Neural cell (in vitro differentiated cells): ENCODE measurements around the gene RNF17. TPM values are rescaled to one million over a fixed set of nuclear protein-coding genes. Genes with fewer than 3 reads are reported as not detected.

ENCODE experiments used
- H2AFZ ChIP-seq: fragments of 200-600, 300-800 bp; sonication (generic), shearing (Covaris generic); 2 replicates; pipeline ENCODE4 v1.6.0; 2014; ENCODE audit warnings: low read depth, mild to moderate bottlenecking, antibody characterized with exemption, low read length, moderate library complexity
- H3F3A ChIP-seq: fragments of 200-600 bp; shearing (Covaris generic); 2 replicates; pipeline ENCODE4 v1.6.1; 2016; ENCODE audit warnings: mild to moderate bottlenecking, moderate library complexity, mixed read lengths, antibody characterized with exemption, low read length; ENCODE audit not compliant: insufficient read depth, poor library complexity, severe bottlenecking
- H3K27ac ChIP-seq: fragments of 200-600, 300-800 bp; sonication (generic), shearing (Covaris generic); 2 replicates; pipeline ENCODE4 v1.5.1; 2014; ENCODE audit warnings: mild to moderate bottlenecking, low read length, moderate library complexity
- H3K27me3 ChIP-seq: fragments of 300-800, 200-600 bp; sonication (generic), shearing (Covaris generic); 2 replicates; pipeline ENCODE4 v1.6.0; 2014; ENCODE audit warnings: mild to moderate bottlenecking, low read depth, low read length, moderate library complexity; ENCODE audit not compliant: insufficient read depth
- H3K36me3 ChIP-seq: fragments of 300-800, 200-600 bp; sonication (generic), shearing (Covaris generic); 2 replicates; pipeline ENCODE4 v1.5.1; 2014; ENCODE audit warnings: mild to moderate bottlenecking, antibody characterized with exemption, low read length, moderate library complexity; ENCODE audit not compliant: insufficient read depth
- H3K4me2 ChIP-seq: fragments of 300-800, 200-600 bp; sonication (generic), shearing (Covaris generic); 2 replicates; pipeline ENCODE4 v1.6.0; 2014; ENCODE audit warnings: mild to moderate bottlenecking, low read length
- H3K4me3 ChIP-seq: fragments of 300-800, 200-600 bp; sonication (generic), shearing (Covaris generic); 2 replicates; pipeline ENCODE4 v1.5.1; 2014; ENCODE audit warnings: mild to moderate bottlenecking, low read length, moderate library complexity
- H3K79me2 ChIP-seq: fragments of 200-600 bp; shearing (Covaris generic); replicated peaks from 2 replicates; pipeline ENCODE4 v1.6.0; 2014; ENCODE audit warnings: mild to moderate bottlenecking, low read length, moderate library complexity; ENCODE audit not compliant: insufficient read depth
- H3K9ac ChIP-seq: fragments of 300-800, 200-600 bp; sonication (generic), shearing (Covaris generic); 2 replicates; pipeline ENCODE4 v1.6.1; 2016; ENCODE audit warnings: mild to moderate bottlenecking, low read length, mixed read lengths
- H3K9me2 ChIP-seq: fragments of 200-600 bp; shearing (Covaris generic); 2 replicates; pipeline ENCODE4 v1.6.1; 2016; ENCODE audit warnings: mild to moderate bottlenecking, low read length, mixed read lengths; ENCODE audit not compliant: insufficient read depth
- H3K9me3 ChIP-seq: fragments of 200-600, 300-800 bp; sonication (generic), shearing (Covaris generic); 2 replicates; pipeline ENCODE4 v1.6.1; 2016; ENCODE audit warnings: mild to moderate bottlenecking, mixed run types, low read length, moderate library complexity, mixed read lengths
- H4K20me1 ChIP-seq: fragments of 200-600 bp; shearing (Covaris generic); 2 replicates; pipeline ENCODE4 v1.6.1; 2016; ENCODE audit warnings: mild to moderate bottlenecking, mixed run types; ENCODE audit not compliant: insufficient read depth
- CTCF ChIP-seq: fragments of 450-650 bp; IDR thresholded peaks from 2 replicates; pipeline ENCODE4 v1.5.1; 2014; ENCODE audit warnings: antibody characterized with exemption, mild to moderate bottlenecking, moderate library complexity; ENCODE audit not compliant: poor library complexity, severe bottlenecking
- EP300 ChIP-seq: fragments of 450-650 bp; conservative IDR thresholded peaks from 2 replicates; pipeline ENCODE4 v1.6.1; 2014; ENCODE audit warnings: antibody characterized with exemption, mild to moderate bottlenecking, moderate library complexity; ENCODE audit not compliant: poor library complexity, severe bottlenecking
- EZH2 ChIP-seq: fragments of 200-600, 300-800 bp; shearing (Covaris generic), sonication (generic); IDR thresholded peaks from 2 replicates; pipeline ENCODE4 v1.6.1; 2014; ENCODE audit warnings: antibody characterized with exemption, low read length, borderline replicate concordance, mild to moderate bottlenecking; ENCODE audit not compliant: insufficient read depth, poor library complexity, severe bottlenecking
- MXI1 ChIP-seq: fragments of 450-650 bp; conservative IDR thresholded peaks from 2 replicates; pipeline ENCODE4 v1.6.1; 2014; ENCODE audit warnings: antibody characterized with exemption, mild to moderate bottlenecking; ENCODE audit not compliant: poor library complexity, severe bottlenecking
- POLR2AphosphoS5 ChIP-seq: IDR thresholded peaks from 2 replicates; pipeline ENCODE4 v1.6.1; 2012
- RAD21 ChIP-seq: fragments of 450-650 bp; conservative IDR thresholded peaks from 2 replicates; pipeline ENCODE4 v1.6.1; 2014; ENCODE audit warnings: antibody characterized with exemption, mild to moderate bottlenecking, moderate library complexity
- SMC3 ChIP-seq: fragments of 450-650 bp; conservative IDR thresholded peaks from 2 replicates; pipeline ENCODE4 v1.6.1; 2014; ENCODE audit warnings: antibody characterized with exemption, mild to moderate bottlenecking, moderate library complexity; ENCODE audit not compliant: poor library complexity
- TAF1 ChIP-seq: IDR thresholded peaks from 2 replicates; pipeline ENCODE4 v1.6.1; 2012; ENCODE audit warnings: low read depth
- polyA plus RNA-seq: library from polyadenylated mRNA; depleted of rRNA; stranded (reverse); fragments of >200 nt; gene quantifications from 2 replicates; pipeline ENCODE4 v1.2.3, GENCODE V29; 2014
- TF ChIP-seq, protein P1 (sequence below): IDR thresholded peaks from 2 replicates; pipeline ENCODE4 v1.6.1; 2012; ENCODE audit warnings: borderline replicate concordance

RNF17 gene
- polyA plus RNA-seq, 1 donor from 2014 or later: not detected

DNA sequence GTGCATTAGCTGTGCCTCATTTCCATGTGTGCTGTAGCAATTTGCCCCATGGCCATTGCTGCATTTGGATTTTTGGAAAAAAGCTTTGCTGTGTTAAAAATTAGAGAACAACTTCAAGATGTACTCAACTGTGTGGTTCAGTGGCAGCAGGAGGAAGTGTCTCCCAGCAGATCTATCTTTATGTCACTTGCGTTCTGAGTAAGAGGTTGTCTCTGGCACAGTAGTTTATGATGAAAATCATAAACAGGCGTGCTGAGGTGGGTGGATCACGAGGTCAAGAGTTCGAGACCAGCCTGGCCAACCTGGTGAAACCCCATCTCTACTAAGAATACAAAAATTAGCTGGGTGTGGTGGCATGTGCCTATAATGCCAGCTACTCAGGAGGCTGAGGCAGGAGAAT, 29.0 kb upstream of the RNF17 start:
- H3K79me2 ChIP-seq: no peaks in the 10 kb centered on the region
- no peak overlapping the region for H2AFZ ChIP-seq
- H3K9me3 ChIP-seq: no peaks in the 10 kb centered on the region
- no peaks in the 10 kb centered on the region for H3K36me3 ChIP-seq
- H3K4me2 ChIP-seq: no peak overlapping the region
- H3K4me3 ChIP-seq: no peak overlapping the region
- H3K9ac ChIP-seq: no peak overlapping the region
- no peaks in the 10 kb centered on the region for H3F3A ChIP-seq
- no peaks in the 10 kb centered on the region for H4K20me1 ChIP-seq
- no peaks in the 10 kb centered on the region for H3K27me3 ChIP-seq
- TF ChIP-seq MXI1 (no peak), EZH2 (no peak), RAD21 (no peak)
- H3K27ac ChIP-seq: no peak overlapping the region
- H3K9me2 ChIP-seq: no peaks in the 10 kb centered on the region

DNA sequence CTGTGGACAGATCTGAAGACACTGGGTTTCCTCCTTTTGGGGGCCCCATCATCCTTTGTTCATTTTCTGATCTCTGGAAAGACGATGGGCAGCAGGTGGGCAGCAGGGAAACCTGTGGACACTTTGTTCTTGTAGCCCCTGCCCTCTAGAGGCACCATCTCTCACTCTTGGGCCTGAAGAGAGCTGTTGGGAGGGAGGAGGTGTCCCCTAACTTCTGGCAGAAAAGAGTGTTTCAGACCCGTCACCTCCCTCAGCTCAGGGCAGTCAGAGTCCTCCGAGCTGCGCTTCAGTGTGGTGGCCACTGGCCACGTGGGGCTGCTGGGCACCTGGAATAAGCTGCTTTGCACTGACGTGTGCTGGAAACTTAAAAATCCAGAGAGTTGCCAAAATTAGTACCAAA, 26.9 kb upstream of the RNF17 start:
- Histone ChIP-seq H3K27me3 (no peaks in the 10 kb centered on the region), H3K9me3 (no peaks in the 10 kb centered on the region), H3K27ac (no peak overlapping the region), H3K9me2 (no peaks in the 10 kb centered on the region), H3K79me2 (no peaks in the 10 kb centered on the region), H3K4me3 (no peak overlapping the region), H2AFZ (no peak overlapping the region), H3F3A (no peaks in the 10 kb centered on the region), H3K4me2 (no peak overlapping the region), H3K36me3 (no peaks in the 10 kb centered on the region), H3K9ac (no peak overlapping the region), H4K20me1 (no peaks in the 10 kb centered on the region)
- TF ChIP-seq EZH2 (no peak), POLR2AphosphoS5 (no peak), MXI1 (no peak), CTCF (no peak), RAD21 (no peak), EP300 (no peak), TAF1 (no peak), SMC3 (no peak)
- TF ChIP-seq, protein P1, sequence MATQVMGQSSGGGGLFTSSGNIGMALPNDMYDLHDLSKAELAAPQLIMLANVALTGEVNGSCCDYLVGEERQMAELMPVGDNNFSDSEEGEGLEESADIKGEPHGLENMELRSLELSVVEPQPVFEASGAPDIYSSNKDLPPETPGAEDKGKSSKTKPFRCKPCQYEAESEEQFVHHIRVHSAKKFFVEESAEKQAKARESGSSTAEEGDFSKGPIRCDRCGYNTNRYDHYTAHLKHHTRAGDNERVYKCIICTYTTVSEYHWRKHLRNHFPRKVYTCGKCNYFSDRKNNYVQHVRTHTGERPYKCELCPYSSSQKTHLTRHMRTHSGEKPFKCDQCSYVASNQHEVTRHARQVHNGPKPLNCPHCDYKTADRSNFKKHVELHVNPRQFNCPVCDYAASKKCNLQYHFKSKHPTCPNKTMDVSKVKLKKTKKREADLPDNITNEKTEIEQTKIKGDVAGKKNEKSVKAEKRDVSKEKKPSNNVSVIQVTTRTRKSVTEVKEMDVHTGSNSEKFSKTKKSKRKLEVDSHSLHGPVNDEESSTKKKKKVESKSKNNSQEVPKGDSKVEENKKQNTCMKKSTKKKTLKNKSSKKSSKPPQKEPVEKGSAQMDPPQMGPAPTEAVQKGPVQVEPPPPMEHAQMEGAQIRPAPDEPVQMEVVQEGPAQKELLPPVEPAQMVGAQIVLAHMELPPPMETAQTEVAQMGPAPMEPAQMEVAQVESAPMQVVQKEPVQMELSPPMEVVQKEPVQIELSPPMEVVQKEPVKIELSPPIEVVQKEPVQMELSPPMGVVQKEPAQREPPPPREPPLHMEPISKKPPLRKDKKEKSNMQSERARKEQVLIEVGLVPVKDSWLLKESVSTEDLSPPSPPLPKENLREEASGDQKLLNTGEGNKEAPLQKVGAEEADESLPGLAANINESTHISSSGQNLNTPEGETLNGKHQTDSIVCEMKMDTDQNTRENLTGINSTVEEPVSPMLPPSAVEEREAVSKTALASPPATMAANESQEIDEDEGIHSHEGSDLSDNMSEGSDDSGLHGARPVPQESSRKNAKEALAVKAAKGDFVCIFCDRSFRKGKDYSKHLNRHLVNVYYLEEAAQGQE: no peak

- H3K9me3 ChIP-seq: no peaks in the 10 kb centered on the region
- H4K20me1 ChIP-seq: no peaks in the 10 kb centered on the region
- no peak for TF ChIP-seq MXI1
- TF ChIP-seq EZH2: no peak
- TF ChIP-seq EP300: no peak
- TF ChIP-seq, protein P1: no peak
- no peak for TF ChIP-seq TAF1
- no peak for TF ChIP-seq POLR2AphosphoS5
- TF ChIP-seq SMC3: no peak
- TF ChIP-seq RAD21: no peak
- no peak for TF ChIP-seq CTCF
- H3K9ac ChIP-seq: no peak overlapping the region
- H2AFZ ChIP-seq: no peak overlapping the region
- no peaks in the 10 kb centered on the region for H3F3A ChIP-seq
- H3K4me2 ChIP-seq: no peak overlapping the region
- no peak overlapping the region for H3K27ac ChIP-seq
- peaks cover 2% of the 10 kb centered on the region for H3K27me3 ChIP-seq
- H3K4me3 ChIP-seq: no peak overlapping the region
- no peaks in the 10 kb centered on the region for H3K79me2 ChIP-seq
- no peaks in the 10 kb centered on the region for H3K9me2 ChIP-seq
- H3K36me3 ChIP-seq: no peaks in the 10 kb centered on the region
These were observed 25.6 kb upstream of the RNF17 start for GRCh38 chr13:24738366-24738847.
